Activated naive CD4-positive, alpha-beta T cell treated with anti-CD3 and anti-CD28 coated beads, Interleukin-2, amount 50 U/mL, for 16 hours (primary cell): Measurements from ENCODE around the gene KLK2.

Source experiments
- DNase-seq: peaks from one replicate; pipeline ENCODE4 v3.0.0-alpha.2; 2020

The KLK2 gene

GRCh38 chr19:50928831-50929230, 55.6 kb downstream of the KLK2 start:
- no peak for DNase-seq
